ENCODE measurements around the gene MUC20.
"Not testable (repeated sequence)": the region's sequence is repeated elsewhere in the genome, so short reads cannot be mapped to it uniquely, and the experiment has no call there.

Gene MUC20

GRCh38 chr3:195731356-195731905, 10.7 kb downstream of the MUC20 start:
- DNase-seq (ENCODE audit: low read depth, low spot score) = no peak

GRCh38 chr3:195732940-195733339, 12.2 kb downstream of the MUC20 start:
- DNase-seq (ENCODE audit: low read depth, low spot score) = no peak

- DNase-seq (ENCODE audit: low read depth, low spot score) = no peak
Measured at GRCh38 chr3:195735036-195735695, 14.4 kb downstream of the MUC20 start.

- DNase-seq (ENCODE audit: low read depth, low spot score) = no peak
Measured at GRCh38 chr3:195736866-195737490, 16.2 kb downstream of the MUC20 start.

GRCh38 chr3:195737782-195738181, 17.0 kb downstream of the MUC20 start:
- not testable (repeated sequence) for DNase-seq (ENCODE audit: low read depth, low spot score)

- no peak for DNase-seq (ENCODE audit: low read depth, low spot score)
Measured at GRCh38 chr3:195738274-195739044, 17.7 kb downstream of the MUC20 start.

GRCh38 chr3:195739561-195740111, 18.9 kb downstream of the MUC20 start:
- no peak for DNase-seq (ENCODE audit: low read depth, low spot score)

GRCh38 chr3:195744437-195744836, 23.7 kb downstream of the MUC20 start:
- DNase-seq (ENCODE audit: low read depth, low spot score) = no peak

- no peak for DNase-seq (ENCODE audit: low read depth, low spot score)
Measured at GRCh38 chr3:195746346-195746745, 25.6 kb downstream of the MUC20 start.

GRCh38 chr3:195746751-195747150, 26.0 kb downstream of the MUC20 start:
- no peak for DNase-seq (ENCODE audit: low read depth, low spot score)

GRCh38 chr3:195748661-195749060, 27.9 kb downstream of the MUC20 start:
- no peak for DNase-seq (ENCODE audit: low read depth, low spot score)

GRCh38 chr3:195749101-195749500, 28.3 kb downstream of the MUC20 start:
- DNase-seq (ENCODE audit: low read depth, low spot score) = not testable (repeated sequence)

GRCh38 chr3:195750797-195751520, 30.2 kb downstream of the MUC20 start:
- DNase-seq (ENCODE audit: low read depth, low spot score) = no peak

GRCh38 chr3:195751560-195751959, 30.8 kb downstream of the MUC20 start:
- no peak for DNase-seq (ENCODE audit: low read depth, low spot score)

- DNase-seq (ENCODE audit: low read depth, low spot score) = no peak
Measured at GRCh38 chr3:195752066-195752465, 31.3 kb downstream of the MUC20 start.

GRCh38 chr3:195752546-195753331, 32.0 kb downstream of the MUC20 start:
- DNase-seq (ENCODE audit: low read depth, low spot score) = no peak

GRCh38 chr3:195753581-195753980, 32.8 kb downstream of the MUC20 start:
- DNase-seq (ENCODE audit: low read depth, low spot score) = no peak

GRCh38 chr3:195754141-195754540, 33.4 kb downstream of the MUC20 start:
- no peak for DNase-seq (ENCODE audit: low read depth, low spot score)

GRCh38 chr3:195754906-195755305, 34.1 kb downstream of the MUC20 start:
- no peak for DNase-seq (ENCODE audit: low read depth, low spot score)

- no peak for DNase-seq (ENCODE audit: low read depth, low spot score)
Measured at GRCh38 chr3:195755391-195755790, 34.6 kb downstream of the MUC20 start.

Data from smooth muscle cell of the brain vasculature (primary cell).